Progenitor cell of endocrine pancreas (in vitro differentiated cells): ENCODE measurements around the gene PATZ1. TPM values are rescaled to one million over a fixed set of nuclear protein-coding genes. Genes with fewer than 3 reads are reported as not detected.

Experiments used
- DNase-seq: peaks from one replicate; pipeline ENCODE4 v3.0.0; 2021; ENCODE audit warnings: low spot score; ENCODE audit not compliant: unreplicated experiment
- H3K27ac Mint-ChIP-seq: 2 replicates; pipeline ENCODE4 v1.8.0; 2021; ENCODE audit warnings: mild to moderate bottlenecking, moderate library complexity, mixed read lengths
- H3K27me3 Mint-ChIP-seq: 2 replicates; pipeline ENCODE4 v1.8.0; 2021; ENCODE audit warnings: mixed read lengths
- H3K36me3 Mint-ChIP-seq: 2 replicates; pipeline ENCODE4 v1.8.0; 2022; ENCODE audit warnings: mixed read lengths; ENCODE audit not compliant: insufficient read depth
- H3K4me1 Mint-ChIP-seq: 2 replicates; pipeline ENCODE4 v1.8.0; 2021; ENCODE audit warnings: low read depth, mixed read lengths
- H3K4me3 Mint-ChIP-seq: 2 replicates; pipeline ENCODE4 v1.8.0; 2021; ENCODE audit warnings: low read depth, mild to moderate bottlenecking, moderate library complexity, mixed read lengths
- H3K9me3 Mint-ChIP-seq: 2 replicates; pipeline ENCODE4 v1.8.0; 2021; ENCODE audit warnings: low read depth, mixed read lengths
- total RNA-seq: library from RNA; stranded (reverse); gene quantifications from 2 replicates; pipeline ENCODE4 v1.2.1, GENCODE V29; 2021
- TF ChIP-seq, protein P1 (sequence below): fragments of 200-600 bp; sonication (generic); IDR thresholded peaks from one replicate; pipeline ENCODE4 v1.5.0; 2021; ENCODE audit warnings: antibody characterized with exemption, mild to moderate bottlenecking; ENCODE audit not compliant: unreplicated experiment

Gene PATZ1
- total RNA-seq, 1 donor from 2014 or later, result 93.6 TPM

DNA sequence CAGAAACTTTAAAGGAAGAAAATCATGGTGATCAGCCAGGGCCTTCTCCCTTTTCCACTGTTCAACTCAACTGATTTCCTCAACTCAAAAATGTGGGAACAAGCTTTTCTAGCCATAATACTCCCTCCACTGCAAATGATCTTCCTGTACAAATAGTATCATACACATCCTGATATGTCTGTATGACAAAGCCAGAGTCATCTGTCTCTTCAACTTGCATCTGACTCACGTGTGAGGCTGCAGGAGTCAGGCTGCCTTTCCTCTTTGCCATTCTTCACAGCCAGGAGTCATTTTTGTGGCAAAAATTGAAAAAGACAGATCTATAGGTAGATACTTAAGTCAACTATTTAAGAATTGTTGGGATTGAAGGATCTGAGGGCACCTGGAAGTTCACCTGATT is 13.3 kb downstream of the PATZ1 start:
- TF ChIP-seq, protein P1, sequence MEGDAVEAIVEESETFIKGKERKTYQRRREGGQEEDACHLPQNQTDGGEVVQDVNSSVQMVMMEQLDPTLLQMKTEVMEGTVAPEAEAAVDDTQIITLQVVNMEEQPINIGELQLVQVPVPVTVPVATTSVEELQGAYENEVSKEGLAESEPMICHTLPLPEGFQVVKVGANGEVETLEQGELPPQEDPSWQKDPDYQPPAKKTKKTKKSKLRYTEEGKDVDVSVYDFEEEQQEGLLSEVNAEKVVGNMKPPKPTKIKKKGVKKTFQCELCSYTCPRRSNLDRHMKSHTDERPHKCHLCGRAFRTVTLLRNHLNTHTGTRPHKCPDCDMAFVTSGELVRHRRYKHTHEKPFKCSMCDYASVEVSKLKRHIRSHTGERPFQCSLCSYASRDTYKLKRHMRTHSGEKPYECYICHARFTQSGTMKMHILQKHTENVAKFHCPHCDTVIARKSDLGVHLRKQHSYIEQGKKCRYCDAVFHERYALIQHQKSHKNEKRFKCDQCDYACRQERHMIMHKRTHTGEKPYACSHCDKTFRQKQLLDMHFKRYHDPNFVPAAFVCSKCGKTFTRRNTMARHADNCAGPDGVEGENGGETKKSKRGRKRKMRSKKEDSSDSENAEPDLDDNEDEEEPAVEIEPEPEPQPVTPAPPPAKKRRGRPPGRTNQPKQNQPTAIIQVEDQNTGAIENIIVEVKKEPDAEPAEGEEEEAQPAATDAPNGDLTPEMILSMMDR, result no peak
- peaks cover 16% of the 10 kb centered on the region for H3K4me1 Mint-ChIP-seq
- H3K36me3 Mint-ChIP-seq, result peaks cover 35% of the 10 kb centered on the region
- H3K27me3 Mint-ChIP-seq, result no peaks in the 10 kb centered on the region
- H3K27ac Mint-ChIP-seq, result no peak overlapping the region
- no peak overlapping the region for H3K4me3 Mint-ChIP-seq
- DNase-seq, result no peak
- H3K9me3 Mint-ChIP-seq, result no peaks in the 10 kb centered on the region

DNA sequence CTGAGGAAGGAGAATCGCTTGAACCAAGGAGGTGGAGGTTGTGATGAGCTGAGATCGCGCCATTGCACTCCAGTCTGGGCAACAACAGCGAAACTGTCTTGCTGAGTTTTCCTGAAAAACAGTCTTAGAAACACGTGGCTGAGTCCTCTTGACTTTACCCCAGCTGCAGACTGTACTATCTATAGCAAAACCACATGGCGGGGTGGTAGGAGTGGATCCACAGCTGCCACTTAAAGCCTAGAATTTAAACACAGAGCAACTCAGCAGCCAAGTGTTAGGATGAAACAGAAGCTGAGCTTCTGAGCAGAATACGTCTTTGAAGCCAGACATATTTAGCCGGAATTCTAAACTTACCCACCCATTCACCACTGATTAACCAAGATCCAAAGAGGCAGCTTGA is 14.1 kb downstream of the PATZ1 start:
- no peak overlapping the region for H3K27ac Mint-ChIP-seq
- peaks cover 16% of the 10 kb centered on the region for H3K4me1 Mint-ChIP-seq
- TF ChIP-seq, protein P1, result no peak
- no peaks in the 10 kb centered on the region for H3K9me3 Mint-ChIP-seq
- no peaks in the 10 kb centered on the region for H3K27me3 Mint-ChIP-seq
- H3K4me3 Mint-ChIP-seq, result no peak overlapping the region
- peaks cover 34% of the 10 kb centered on the region for H3K36me3 Mint-ChIP-seq
- no peak for DNase-seq

DNA sequence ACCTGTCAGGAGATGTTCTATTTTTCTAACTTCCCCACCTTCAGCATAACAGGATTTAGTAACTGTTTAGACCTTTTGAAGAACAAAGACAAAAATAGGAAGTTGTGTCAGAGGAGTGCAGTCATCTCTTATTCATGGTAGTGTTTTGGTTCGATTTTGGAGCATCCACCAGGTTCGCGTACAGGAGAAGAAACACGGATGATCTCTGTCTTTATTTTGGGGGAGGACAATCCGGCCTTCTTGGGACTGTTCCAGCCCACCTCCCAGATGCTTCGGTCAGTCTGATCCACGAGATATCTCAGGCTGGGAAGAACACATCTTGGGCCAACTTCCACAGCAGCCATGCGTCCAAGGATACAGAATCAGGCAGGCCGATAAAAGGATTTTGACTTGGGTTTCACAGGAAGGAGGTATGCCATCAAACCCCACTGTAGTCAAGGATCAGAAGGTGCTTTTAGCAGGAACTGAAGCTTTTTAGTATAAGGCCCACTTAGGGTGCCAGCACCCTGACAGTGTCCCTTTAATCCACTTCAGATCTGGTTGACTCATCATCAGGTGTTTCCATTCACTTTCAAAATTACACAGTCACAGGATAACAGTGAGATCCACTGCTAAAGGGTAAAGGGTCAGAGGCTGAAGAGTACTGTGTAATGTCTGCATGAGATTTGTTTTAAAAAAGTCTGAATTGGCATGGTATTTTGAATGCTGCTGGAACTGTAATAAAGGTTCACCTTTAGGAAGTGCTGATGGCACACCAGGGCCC is 16.5 kb downstream of the PATZ1 start:
- Mint-ChIP-seq H3K4me1 (peaks cover 12% of the 10 kb centered on the region), H3K36me3 (peaks cover 42% of the 10 kb centered on the region), H3K27ac (no peak overlapping the region), H3K4me3 (no peak overlapping the region), H3K27me3 (no peaks in the 10 kb centered on the region), H3K9me3 (no peaks in the 10 kb centered on the region)
- DNase-seq, result no peak
- TF ChIP-seq, protein P1, result no peak

DNA sequence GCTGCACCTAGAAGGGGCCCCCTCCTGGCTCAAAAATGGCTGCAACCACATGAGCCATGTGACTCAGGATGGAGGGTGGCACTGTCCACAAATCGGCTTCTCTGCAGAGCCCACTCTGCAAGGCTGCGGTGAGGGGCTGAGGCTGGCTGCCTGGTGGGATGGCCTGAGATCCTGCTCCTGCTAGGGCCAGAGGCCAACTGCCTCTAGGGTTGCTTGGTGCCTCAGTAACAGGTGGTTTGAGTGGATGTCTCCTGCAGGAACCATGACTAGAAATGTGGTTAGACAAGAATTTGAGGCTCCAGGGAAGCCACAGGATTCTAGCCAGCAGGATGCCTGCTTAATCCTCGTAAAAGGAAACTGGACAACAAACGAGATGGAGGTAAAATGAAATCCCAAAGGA is 17.1 kb downstream of the PATZ1 start:
- H3K27me3 Mint-ChIP-seq, result no peaks in the 10 kb centered on the region
- no peaks in the 10 kb centered on the region for H3K9me3 Mint-ChIP-seq
- no peak for DNase-seq
- no peak overlapping the region for H3K4me3 Mint-ChIP-seq
- H3K36me3 Mint-ChIP-seq, result peaks cover 42% of the 10 kb centered on the region
- H3K27ac Mint-ChIP-seq, result no peak overlapping the region
- H3K4me1 Mint-ChIP-seq, result peaks cover 10% of the 10 kb centered on the region
- TF ChIP-seq, protein P1, result no peak

DNA sequence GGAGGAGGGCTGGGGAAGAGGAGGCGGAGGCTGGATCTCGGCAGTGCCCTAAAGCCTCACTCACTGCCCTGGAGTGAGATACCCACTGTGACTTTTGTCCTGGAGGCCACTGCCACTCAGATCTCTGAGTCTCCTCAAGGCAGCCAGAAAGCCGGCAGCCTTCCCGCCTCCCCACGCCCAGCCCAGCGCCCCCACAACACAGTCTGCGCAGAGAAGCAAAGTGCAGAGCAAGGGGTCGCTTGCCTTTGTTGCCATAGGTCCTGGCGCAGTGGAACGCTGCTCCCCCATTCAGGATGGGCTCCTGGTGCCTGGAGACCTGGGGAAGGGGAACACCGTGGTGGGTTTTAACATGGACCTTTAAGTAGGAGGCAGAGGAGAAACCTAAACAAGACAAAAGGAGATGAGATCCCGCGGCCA is 17.6 kb downstream of the PATZ1 start:
- H3K27me3 Mint-ChIP-seq, result no peaks in the 10 kb centered on the region
- peaks cover 41% of the 10 kb centered on the region for H3K36me3 Mint-ChIP-seq
- H3K4me3 Mint-ChIP-seq, result no peak overlapping the region
- H3K9me3 Mint-ChIP-seq, result no peaks in the 10 kb centered on the region
- no peak overlapping the region for H3K27ac Mint-ChIP-seq
- TF ChIP-seq, protein P1, result no peak
- peaks cover 7% of the 10 kb centered on the region for H3K4me1 Mint-ChIP-seq
- no peak for DNase-seq
